COLO668 (cell line): ENCODE data around the gene SYNJ2BP.

Experiments
- DNase-seq: peaks from one replicate; lab custom pipeline; 2025; ENCODE audit not compliant: unreplicated experiment; lab: John Stamatoyannopoulos, UW

Gene SYNJ2BP

DNA sequence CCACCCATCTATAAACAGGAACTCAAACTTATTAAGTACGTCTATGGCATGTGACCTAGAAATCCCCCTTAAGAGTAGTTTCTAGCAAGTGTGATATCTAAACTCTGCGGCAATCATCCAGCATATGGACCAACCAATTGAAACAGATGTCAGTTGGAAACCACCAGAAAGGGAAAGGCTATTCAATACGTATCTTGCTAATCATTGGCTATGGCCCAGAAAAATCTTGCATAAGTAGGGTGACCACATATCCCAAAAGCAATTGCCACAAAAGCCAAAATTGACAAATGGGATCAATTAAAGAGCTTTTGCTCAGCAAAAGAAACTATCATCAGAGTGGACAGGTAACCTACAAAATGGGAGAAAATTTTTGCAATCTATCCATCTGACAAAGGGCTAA is 24.2 kb downstream of the SYNJ2BP start:
- DNase-seq, result no peak

DNA sequence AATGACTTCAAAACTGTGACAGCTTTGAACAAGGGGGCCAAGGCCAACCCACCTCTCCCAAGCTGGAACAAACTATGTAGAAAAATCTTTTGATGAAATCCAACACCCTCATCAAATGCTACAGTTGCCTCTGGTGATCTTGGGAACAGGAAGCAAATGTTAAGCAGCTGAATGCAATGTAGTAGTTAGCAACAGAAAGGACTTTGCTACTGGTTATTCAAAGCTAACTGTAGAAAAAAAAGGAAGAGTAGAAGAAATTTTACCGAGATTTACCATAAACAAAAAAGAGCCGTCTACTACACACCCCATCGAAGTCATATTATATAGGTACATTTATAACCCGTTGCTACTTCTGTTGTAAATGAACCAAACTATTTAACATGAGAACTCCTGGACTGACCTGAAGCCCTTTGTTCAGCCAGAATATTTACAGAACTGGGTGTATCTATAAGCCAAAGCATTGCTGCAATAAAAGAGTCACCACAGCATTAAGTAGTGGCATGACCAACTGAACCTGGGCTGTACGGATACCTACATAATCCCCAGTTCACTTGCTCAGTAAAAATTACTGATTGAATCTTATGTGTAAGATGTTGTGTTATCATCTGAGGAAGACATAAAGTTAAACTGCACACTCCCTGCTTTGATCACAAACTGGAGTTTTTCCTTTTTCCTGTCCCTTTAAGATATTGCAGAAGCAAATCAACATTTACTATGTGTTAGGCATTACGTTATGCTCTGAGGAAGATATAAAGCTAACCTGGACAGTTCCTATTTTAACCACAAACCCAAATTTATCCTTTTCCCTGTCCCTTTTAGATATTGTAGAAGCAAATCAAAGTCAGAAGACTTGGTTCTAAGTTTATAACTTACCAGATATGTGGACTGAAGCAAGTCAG is 25.1 kb downstream of the SYNJ2BP start:
- no peak for DNase-seq

DNA sequence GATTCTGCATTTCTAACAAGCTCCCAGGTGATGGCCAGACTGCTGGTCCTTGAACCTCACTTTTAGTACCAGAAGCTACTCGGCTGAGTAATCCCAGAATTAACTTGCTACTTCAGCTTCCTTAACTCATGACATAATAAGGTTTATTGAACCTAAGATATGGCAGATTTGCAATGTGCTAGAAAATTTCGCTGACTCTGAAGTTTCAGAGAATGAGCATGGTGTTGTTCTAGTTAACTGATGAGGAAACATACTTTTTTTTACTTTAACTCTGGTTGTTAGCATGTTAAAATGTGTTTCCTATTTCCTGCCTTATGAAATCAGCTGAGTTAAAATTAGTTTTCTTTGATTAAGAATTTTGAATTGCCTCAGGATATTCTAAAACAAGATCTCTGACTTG is 34.4 kb downstream of the SYNJ2BP start:
- no peak for DNase-seq

DNA sequence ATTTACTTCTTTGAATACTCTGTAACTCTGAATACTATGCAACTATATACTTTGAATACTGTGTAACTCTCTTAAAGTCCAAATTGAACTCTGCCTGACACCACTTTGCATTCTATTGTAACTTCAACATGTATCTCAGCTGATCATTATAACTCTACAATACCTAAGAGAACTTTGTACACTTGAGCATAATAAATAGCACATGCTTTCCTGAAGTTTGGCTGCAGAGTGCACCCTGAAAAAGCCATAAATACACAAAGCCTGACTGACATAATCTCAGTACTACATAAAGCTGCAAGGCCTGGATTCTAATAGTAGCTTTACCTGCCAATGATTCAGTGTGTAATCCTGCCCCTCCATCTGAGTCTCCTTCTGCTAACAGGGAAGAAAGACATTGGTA is 36.1 kb downstream of the SYNJ2BP start:
- DNase-seq, result no peak

DNA sequence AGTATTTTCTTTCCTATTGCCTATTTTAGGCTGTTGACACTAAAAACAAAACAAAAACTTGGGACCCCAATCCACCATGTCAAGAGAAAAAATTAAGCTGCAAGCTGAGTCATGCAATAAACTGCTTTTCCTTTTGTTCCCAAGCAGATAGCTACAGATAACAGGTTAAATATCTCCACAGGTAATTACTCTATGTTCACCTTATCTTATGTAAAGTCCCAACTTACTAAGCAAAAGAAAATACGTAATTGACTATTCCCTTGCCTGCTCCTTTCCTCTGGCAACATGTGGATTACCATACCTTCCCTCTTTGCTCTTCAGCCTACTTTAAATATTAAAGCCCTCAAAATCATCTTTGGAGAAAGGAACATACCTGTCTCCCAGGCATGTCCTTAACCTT is 38.2 kb downstream of the SYNJ2BP start:
- DNase-seq, result no peak
